ENCODE data around the gene ITIH3. TPM values are rescaled to one million over a fixed set of nuclear protein-coding genes. Genes with fewer than 3 reads are reported as not detected.

Gene ITIH3
- total RNA-seq, 2 donors from 2014 or later = not detected

- H3K4me1 ChIP-seq (ENCODE audit: control insufficient read depth, insufficient read depth, low read length) = peaks cover 6% of the 10 kb centered on the region
- H3K4me1 Mint-ChIP-seq = peaks cover 5% of the 10 kb centered on the region
- DNase-seq = no peak
- TF ChIP-seq CTCF (conservative IDR thresholded peaks at IDR 0.05) = no peak
- peaks cover 4% of the 10 kb centered on the region for H3K36me3 ChIP-seq (ENCODE audit: control insufficient read depth, insufficient read depth, low read length)
- no peaks in the 10 kb centered on the region for H3K27me3 ChIP-seq (ENCODE audit: control insufficient read depth, insufficient read depth, low read length, poor library complexity, severe bottlenecking)
- H3K4me3 Mint-ChIP-seq = no peak overlapping the region
- peak overlapping the region; percentile 36 for H3K27ac ChIP-seq (ENCODE audit: low read depth, low read length)
- no peaks in the 10 kb centered on the region for H3K9me3 ChIP-seq (ENCODE audit: control insufficient read depth, low read length)
- H3K9ac ChIP-seq (ENCODE audit: extremely low read depth, low read length, poor library complexity, severe bottlenecking) = no peak overlapping the region
- no peaks in the 10 kb centered on the region for H3K9me3 Mint-ChIP-seq
- no peaks in the 10 kb centered on the region for H3K27me3 Mint-ChIP-seq (ENCODE audit: insufficient read depth)
- 81 to 86% methylated on average over 19 to 20 of the region's 20 CpGs for WGBS, 2 experiments (ENCODE audit: insufficient coverage in 1 of 2, insufficient read length in 1 of 2)
- no peak overlapping the region for H3K4me3 ChIP-seq (ENCODE audit: low read length)
- H3K36me3 Mint-ChIP-seq (ENCODE audit: low read depth) = peaks cover 11% of the 10 kb centered on the region
- peak overlapping the region; percentile 35 for H3K27ac Mint-ChIP-seq
Measured at GRCh38 chr3:52843108-52843865, 48.7 kb downstream of the ITIH3 start.

GRCh38 chr3:52843881-52844280 is 49.3 kb downstream of the ITIH3 start:
- no peak overlapping the region for H3K4me3 ChIP-seq (ENCODE audit: low read length)
- H3K27ac Mint-ChIP-seq = peak overlapping the region; percentile 30
- H3K4me1 ChIP-seq (ENCODE audit: control insufficient read depth, insufficient read depth, low read length) = peaks cover 3% of the 10 kb centered on the region
- H3K9me3 ChIP-seq (ENCODE audit: control insufficient read depth, low read length) = no peaks in the 10 kb centered on the region
- peaks cover 5% of the 10 kb centered on the region for H3K36me3 ChIP-seq (ENCODE audit: control insufficient read depth, insufficient read depth, low read length)
- no peak overlapping the region for H3K9ac ChIP-seq (ENCODE audit: extremely low read depth, low read length, poor library complexity, severe bottlenecking)
- H3K27me3 Mint-ChIP-seq (ENCODE audit: insufficient read depth) = no peaks in the 10 kb centered on the region
- H3K4me1 Mint-ChIP-seq = peaks cover 5% of the 10 kb centered on the region
- H3K36me3 Mint-ChIP-seq (ENCODE audit: low read depth) = peaks cover 16% of the 10 kb centered on the region
- 95 to 100% methylated on average over 1 to 2 of the region's 2 CpGs for WGBS, 2 experiments (ENCODE audit: insufficient coverage in 1 of 2, insufficient read length in 1 of 2)
- DNase-seq = no peak
- no peak overlapping the region for H3K4me3 Mint-ChIP-seq
- no peaks in the 10 kb centered on the region for H3K27me3 ChIP-seq (ENCODE audit: control insufficient read depth, insufficient read depth, low read length, poor library complexity, severe bottlenecking)
- H3K9me3 Mint-ChIP-seq = no peaks in the 10 kb centered on the region
- H3K27ac ChIP-seq (ENCODE audit: low read depth, low read length) = no peak overlapping the region
- no peak for TF ChIP-seq CTCF (conservative IDR thresholded peaks at IDR 0.05)

- WGBS, 2 experiments (ENCODE audit: insufficient coverage in 1 of 2, insufficient read length in 1 of 2) = 93 to 95% methylated on average over 12 to 18 of the region's 18 CpGs
- Histone ChIP-seq H3K4me3 (ENCODE audit: low read length) (no peak overlapping the region), H3K27ac (ENCODE audit: low read depth, low read length) (no peak overlapping the region), H3K9ac (ENCODE audit: extremely low read depth, low read length, poor library complexity, severe bottlenecking) (no peak overlapping the region), H3K4me1 (ENCODE audit: control insufficient read depth, insufficient read depth, low read length) (no peaks in the 10 kb centered on the region), H3K27me3 (ENCODE audit: control insufficient read depth, insufficient read depth, low read length, poor library complexity, severe bottlenecking) (no peaks in the 10 kb centered on the region), H3K9me3 (ENCODE audit: control insufficient read depth, low read length) (no peaks in the 10 kb centered on the region), H3K36me3 (ENCODE audit: control insufficient read depth, insufficient read depth, low read length) (peaks cover 5% of the 10 kb centered on the region)
- TF ChIP-seq CTCF (conservative IDR thresholded peaks at IDR 0.05) = no peak
- H3K9me3 Mint-ChIP-seq = no peaks in the 10 kb centered on the region
- no peak for DNase-seq
- peaks cover 16% of the 10 kb centered on the region for H3K36me3 Mint-ChIP-seq (ENCODE audit: low read depth)
- H3K27ac Mint-ChIP-seq = peak overlapping the region; percentile 30
- peaks cover 2% of the 10 kb centered on the region for H3K4me1 Mint-ChIP-seq
- no peak overlapping the region for H3K4me3 Mint-ChIP-seq
- H3K27me3 Mint-ChIP-seq (ENCODE audit: insufficient read depth) = no peaks in the 10 kb centered on the region
Measured at GRCh38 chr3:52844290-52844975, 49.8 kb downstream of the ITIH3 start.

Measured in endodermal cell (in vitro differentiated cells).